ENCODE measurements around the gene ANKH. TPM values are rescaled to one million over a fixed set of nuclear protein-coding genes. Genes with fewer than 3 reads are reported as not detected.

Gene ANKH
- polyA plus RNA-seq, 1 donor from 2014 or later, result 9.9 TPM

GRCh38 chr5:14853685-14854084 is 17.9 kb downstream of the ANKH start:
- Histone ChIP-seq H3K9me2 (ENCODE audit: insufficient read depth, low read length) (no peaks in the 10 kb centered on the region), H4K20me1 (ENCODE audit: insufficient read depth) (no peaks in the 10 kb centered on the region), H3K9me3 (ENCODE audit: low read length) (no peaks in the 10 kb centered on the region), H3K4me3 (ENCODE audit: low read length) (no peak overlapping the region), H3K4me2 (ENCODE audit: low read length) (no peak overlapping the region), H3K27me3 (ENCODE audit: insufficient read depth, low read depth, low read length) (no peaks in the 10 kb centered on the region), H3K36me3 (ENCODE audit: insufficient read depth, low read length) (no peaks in the 10 kb centered on the region), H3F3A (ENCODE audit: insufficient read depth, low read length, poor library complexity, severe bottlenecking) (no peaks in the 10 kb centered on the region), H3K27ac (ENCODE audit: low read length) (no peak overlapping the region), H3K9ac (ENCODE audit: low read length) (no peak overlapping the region), H3K79me2 (replicated peaks; ENCODE audit: insufficient read depth, low read length) (no peaks in the 10 kb centered on the region), H2AFZ (ENCODE audit: low read depth, low read length) (no peak overlapping the region)
- TF ChIP-seq RAD21 (conservative IDR thresholded peaks at IDR 0.05), result no peak
- no peak for TF ChIP-seq POLR2AphosphoS5 (IDR thresholded peaks at IDR 0.05)
- no peak for TF ChIP-seq MXI1 (conservative IDR thresholded peaks at IDR 0.05; ENCODE audit: poor library complexity, severe bottlenecking)
- no peak for TF ChIP-seq EP300 (conservative IDR thresholded peaks at IDR 0.05; ENCODE audit: poor library complexity, severe bottlenecking)
- no peak for TF ChIP-seq SMC3 (conservative IDR thresholded peaks at IDR 0.05; ENCODE audit: poor library complexity)
- TF ChIP-seq, protein P1, sequence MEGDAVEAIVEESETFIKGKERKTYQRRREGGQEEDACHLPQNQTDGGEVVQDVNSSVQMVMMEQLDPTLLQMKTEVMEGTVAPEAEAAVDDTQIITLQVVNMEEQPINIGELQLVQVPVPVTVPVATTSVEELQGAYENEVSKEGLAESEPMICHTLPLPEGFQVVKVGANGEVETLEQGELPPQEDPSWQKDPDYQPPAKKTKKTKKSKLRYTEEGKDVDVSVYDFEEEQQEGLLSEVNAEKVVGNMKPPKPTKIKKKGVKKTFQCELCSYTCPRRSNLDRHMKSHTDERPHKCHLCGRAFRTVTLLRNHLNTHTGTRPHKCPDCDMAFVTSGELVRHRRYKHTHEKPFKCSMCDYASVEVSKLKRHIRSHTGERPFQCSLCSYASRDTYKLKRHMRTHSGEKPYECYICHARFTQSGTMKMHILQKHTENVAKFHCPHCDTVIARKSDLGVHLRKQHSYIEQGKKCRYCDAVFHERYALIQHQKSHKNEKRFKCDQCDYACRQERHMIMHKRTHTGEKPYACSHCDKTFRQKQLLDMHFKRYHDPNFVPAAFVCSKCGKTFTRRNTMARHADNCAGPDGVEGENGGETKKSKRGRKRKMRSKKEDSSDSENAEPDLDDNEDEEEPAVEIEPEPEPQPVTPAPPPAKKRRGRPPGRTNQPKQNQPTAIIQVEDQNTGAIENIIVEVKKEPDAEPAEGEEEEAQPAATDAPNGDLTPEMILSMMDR (IDR thresholded peaks at IDR 0.05; ENCODE audit: poor library complexity, severe bottlenecking), result no peak
- TF ChIP-seq, protein P2, sequence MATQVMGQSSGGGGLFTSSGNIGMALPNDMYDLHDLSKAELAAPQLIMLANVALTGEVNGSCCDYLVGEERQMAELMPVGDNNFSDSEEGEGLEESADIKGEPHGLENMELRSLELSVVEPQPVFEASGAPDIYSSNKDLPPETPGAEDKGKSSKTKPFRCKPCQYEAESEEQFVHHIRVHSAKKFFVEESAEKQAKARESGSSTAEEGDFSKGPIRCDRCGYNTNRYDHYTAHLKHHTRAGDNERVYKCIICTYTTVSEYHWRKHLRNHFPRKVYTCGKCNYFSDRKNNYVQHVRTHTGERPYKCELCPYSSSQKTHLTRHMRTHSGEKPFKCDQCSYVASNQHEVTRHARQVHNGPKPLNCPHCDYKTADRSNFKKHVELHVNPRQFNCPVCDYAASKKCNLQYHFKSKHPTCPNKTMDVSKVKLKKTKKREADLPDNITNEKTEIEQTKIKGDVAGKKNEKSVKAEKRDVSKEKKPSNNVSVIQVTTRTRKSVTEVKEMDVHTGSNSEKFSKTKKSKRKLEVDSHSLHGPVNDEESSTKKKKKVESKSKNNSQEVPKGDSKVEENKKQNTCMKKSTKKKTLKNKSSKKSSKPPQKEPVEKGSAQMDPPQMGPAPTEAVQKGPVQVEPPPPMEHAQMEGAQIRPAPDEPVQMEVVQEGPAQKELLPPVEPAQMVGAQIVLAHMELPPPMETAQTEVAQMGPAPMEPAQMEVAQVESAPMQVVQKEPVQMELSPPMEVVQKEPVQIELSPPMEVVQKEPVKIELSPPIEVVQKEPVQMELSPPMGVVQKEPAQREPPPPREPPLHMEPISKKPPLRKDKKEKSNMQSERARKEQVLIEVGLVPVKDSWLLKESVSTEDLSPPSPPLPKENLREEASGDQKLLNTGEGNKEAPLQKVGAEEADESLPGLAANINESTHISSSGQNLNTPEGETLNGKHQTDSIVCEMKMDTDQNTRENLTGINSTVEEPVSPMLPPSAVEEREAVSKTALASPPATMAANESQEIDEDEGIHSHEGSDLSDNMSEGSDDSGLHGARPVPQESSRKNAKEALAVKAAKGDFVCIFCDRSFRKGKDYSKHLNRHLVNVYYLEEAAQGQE (IDR thresholded peaks at IDR 0.05; ENCODE audit: borderline replicate concordance), result no peak
- no peak for TF ChIP-seq EZH2 (IDR thresholded peaks at IDR 0.05; ENCODE audit: borderline replicate concordance, insufficient read depth, low read length, poor library complexity, severe bottlenecking)
- no peak for TF ChIP-seq TAF1 (IDR thresholded peaks at IDR 0.05; ENCODE audit: low read depth)

- H3K9me2 ChIP-seq (ENCODE audit: insufficient read depth, low read length), result no peaks in the 10 kb centered on the region
Observed at GRCh38 chr5:14852779-14853178, 18.8 kb downstream of the ANKH start.

More at GRCh38 chr5:14852779-14853178, 18.8 kb downstream of the ANKH start:
- H3K27ac ChIP-seq (ENCODE audit: low read length), result no peak overlapping the region
- H3K4me3 ChIP-seq (ENCODE audit: low read length), result no peak overlapping the region
- no peaks in the 10 kb centered on the region for H4K20me1 ChIP-seq (ENCODE audit: insufficient read depth)
- H3F3A ChIP-seq (ENCODE audit: insufficient read depth, low read length, poor library complexity, severe bottlenecking), result no peaks in the 10 kb centered on the region
- no peaks in the 10 kb centered on the region for H3K9me3 ChIP-seq (ENCODE audit: low read length)
- no peak overlapping the region for H3K4me2 ChIP-seq (ENCODE audit: low read length)
- TF ChIP-seq RAD21 (conservative IDR thresholded peaks at IDR 0.05) (no peak), TAF1 (IDR thresholded peaks at IDR 0.05; ENCODE audit: low read depth) (no peak), POLR2AphosphoS5 (IDR thresholded peaks at IDR 0.05) (no peak), EP300 (conservative IDR thresholded peaks at IDR 0.05; ENCODE audit: poor library complexity, severe bottlenecking) (no peak), EZH2 (IDR thresholded peaks at IDR 0.05; ENCODE audit: borderline replicate concordance, insufficient read depth, low read length, poor library complexity, severe bottlenecking) (no peak), SMC3 (conservative IDR thresholded peaks at IDR 0.05; ENCODE audit: poor library complexity) (no peak), MXI1 (conservative IDR thresholded peaks at IDR 0.05; ENCODE audit: poor library complexity, severe bottlenecking) (no peak)
- TF ChIP-seq, protein P2 (IDR thresholded peaks at IDR 0.05; ENCODE audit: borderline replicate concordance), result no peak
- TF ChIP-seq, protein P1 (IDR thresholded peaks at IDR 0.05; ENCODE audit: poor library complexity, severe bottlenecking), result no peak
- H3K36me3 ChIP-seq (ENCODE audit: insufficient read depth, low read length), result no peaks in the 10 kb centered on the region
- no peak overlapping the region for H3K9ac ChIP-seq (ENCODE audit: low read length)
- H3K79me2 ChIP-seq (replicated peaks; ENCODE audit: insufficient read depth, low read length), result no peaks in the 10 kb centered on the region
- no peak overlapping the region for H2AFZ ChIP-seq (ENCODE audit: low read depth, low read length)
- H3K27me3 ChIP-seq (ENCODE audit: insufficient read depth, low read depth, low read length), result no peaks in the 10 kb centered on the region

Data from neural cell (in vitro differentiated cells).